ENCODE results near the gene TSHR. TPM values are rescaled to one million over a fixed set of nuclear protein-coding genes. Genes with fewer than 3 reads are reported as not detected.
A peak's percentile ranks its signal among the peaks of the same experiment; 100 is the strongest.
"Not testable (repeated sequence)": the region's sequence is repeated elsewhere in the genome, so short reads cannot be mapped to it uniquely, and the experiment has no call there.

The TSHR gene
- total RNA-seq, 1 experiment from 2014 or later: not detected

- in situ Hi-C loops (cut with HindIII; ENCODE audit: low pct_unique_long_range_greater_than_20kb, low sequenced_read_pairs): no loop called here
- no peak for DNase-seq (ENCODE audit: low read depth, low spot score)
Measured at GRCh38 chr14:81023095-81023710, 67.8 kb downstream of the TSHR start.

- in situ Hi-C loops (cut with HindIII; ENCODE audit: low pct_unique_long_range_greater_than_20kb, low sequenced_read_pairs): no loop called here
- DNase-seq (ENCODE audit: low read depth, low spot score): no peak
Measured at GRCh38 chr14:81028461-81028860, 73.0 kb downstream of the TSHR start.

GRCh38 chr14:81031488-81031887 is 76.1 kb downstream of the TSHR start:
- no peak for DNase-seq (ENCODE audit: low read depth, low spot score)
- in situ Hi-C loops (cut with HindIII; ENCODE audit: low pct_unique_long_range_greater_than_20kb, low sequenced_read_pairs): no loop called here

- in situ Hi-C loops (cut with HindIII; ENCODE audit: low pct_unique_long_range_greater_than_20kb, low sequenced_read_pairs): no loop called here
- DNase-seq (ENCODE audit: low read depth, low spot score): peak; percentile 3
Measured at GRCh38 chr14:81033698-81034240, 78.3 kb downstream of the TSHR start.

- DNase-seq (ENCODE audit: low read depth, low spot score): no peak
- in situ Hi-C loops (cut with HindIII; ENCODE audit: low pct_unique_long_range_greater_than_20kb, low sequenced_read_pairs): no loop called here
Measured at GRCh38 chr14:81042438-81042837, 87.0 kb downstream of the TSHR start.

GRCh38 chr14:81051547-81051946 is 96.1 kb downstream of the TSHR start:
- in situ Hi-C loops (cut with HindIII; ENCODE audit: low pct_unique_long_range_greater_than_20kb, low sequenced_read_pairs): no loop called here
- no peak for DNase-seq (ENCODE audit: low read depth, low spot score)

- in situ Hi-C loops (cut with HindIII; ENCODE audit: low pct_unique_long_range_greater_than_20kb, low sequenced_read_pairs); DNase-seq (ENCODE audit: low read depth, low spot score): not testable (repeated sequence)
Measured at GRCh38 chr14:81054057-81054456, 98.6 kb downstream of the TSHR start.

- DNase-seq (ENCODE audit: low read depth, low spot score): no peak
- in situ Hi-C loops (cut with HindIII; ENCODE audit: low pct_unique_long_range_greater_than_20kb, low sequenced_read_pairs): no loop called here
Measured at GRCh38 chr14:81055971-81056370, 100.5 kb downstream of the TSHR start.

- in situ Hi-C loops (cut with HindIII; ENCODE audit: low pct_unique_long_range_greater_than_20kb, low sequenced_read_pairs): no loop called here
Measured at GRCh38 chr14:81062380-81062779, 107.0 kb downstream of the TSHR start.

GRCh38 chr14:81062816-81063215 is 107.4 kb downstream of the TSHR start:
- DNase-seq (ENCODE audit: low read depth, low spot score): peak; percentile 69
- in situ Hi-C loops (cut with HindIII; ENCODE audit: low pct_unique_long_range_greater_than_20kb, low sequenced_read_pairs): no loop called here

More at GRCh38 chr14:81062380-81062779, 107.0 kb downstream of the TSHR start:
- DNase-seq (ENCODE audit: low read depth, low spot score): no peak

- in situ Hi-C loops (cut with HindIII; ENCODE audit: low pct_unique_long_range_greater_than_20kb, low sequenced_read_pairs): no loop called here
- DNase-seq (ENCODE audit: low read depth, low spot score): no peak
Measured at GRCh38 chr14:81066672-81067071, 111.3 kb downstream of the TSHR start.

- in situ Hi-C loops (cut with HindIII; ENCODE audit: low pct_unique_long_range_greater_than_20kb, low sequenced_read_pairs): no loop called here
- no peak for DNase-seq (ENCODE audit: low read depth, low spot score)
Measured at GRCh38 chr14:81067156-81067555, 111.7 kb downstream of the TSHR start.

- in situ Hi-C loops (cut with HindIII; ENCODE audit: low pct_unique_long_range_greater_than_20kb, low sequenced_read_pairs): no loop called here
- no peak for DNase-seq (ENCODE audit: low read depth, low spot score)
Measured at GRCh38 chr14:81068176-81068782, 112.9 kb downstream of the TSHR start.

- in situ Hi-C loops (cut with HindIII; ENCODE audit: low pct_unique_long_range_greater_than_20kb, low sequenced_read_pairs): no loop called here
- DNase-seq (ENCODE audit: low read depth, low spot score): no peak
Measured at GRCh38 chr14:81070511-81070910, 115.1 kb downstream of the TSHR start.

GRCh38 chr14:81085596-81085995 is 130.2 kb downstream of the TSHR start:
- no peak for DNase-seq (ENCODE audit: low read depth, low spot score)
- in situ Hi-C loops (cut with HindIII; ENCODE audit: low pct_unique_long_range_greater_than_20kb, low sequenced_read_pairs): no loop called here

- in situ Hi-C loops (cut with HindIII; ENCODE audit: low pct_unique_long_range_greater_than_20kb, low sequenced_read_pairs): no loop called here
- DNase-seq (ENCODE audit: low read depth, low spot score): no peak
Measured at GRCh38 chr14:81087230-81087629, 131.8 kb downstream of the TSHR start.

- in situ Hi-C loops (cut with HindIII; ENCODE audit: low pct_unique_long_range_greater_than_20kb, low sequenced_read_pairs): no loop called here
- no peak for DNase-seq (ENCODE audit: low read depth, low spot score)
Measured at GRCh38 chr14:81091139-81091538, 135.7 kb downstream of the TSHR start.

- in situ Hi-C loops (cut with HindIII; ENCODE audit: low pct_unique_long_range_greater_than_20kb, low sequenced_read_pairs): no loop called here
- no peak for DNase-seq (ENCODE audit: low read depth, low spot score)
Measured at GRCh38 chr14:81091660-81092059, 136.2 kb downstream of the TSHR start.

GRCh38 chr14:81093651-81094050 is 138.2 kb downstream of the TSHR start:
- no peak for DNase-seq (ENCODE audit: low read depth, low spot score)
- in situ Hi-C loops (cut with HindIII; ENCODE audit: low pct_unique_long_range_greater_than_20kb, low sequenced_read_pairs): no loop called here

Data from SK-MEL-5 (cell line).